ENCODE results near the gene ITPR1. TPM values are rescaled to one million over a fixed set of nuclear protein-coding genes. Genes with fewer than 3 reads are reported as not detected.
A peak's percentile ranks its signal among the peaks of the same experiment; 100 is the strongest.

Gene ITPR1
- total RNA-seq, 1 donor from 2014 or later = 117 TPM

GRCh38 chr3:4493941-4494894, 1.1 kb downstream of the ITPR1 start:
- intact Hi-C loops (cut with micrococcal nuclease) = loop anchor here (1.0 to 10.0 kb wide), 15 partner anchors 10 to 694 kb away; partner anchors contain the start of genes ARL8B, SETMAR and SUMF1
- Mint-ChIP-seq H3K36me3 (ENCODE audit: low read depth) (peaks cover 45% of the 10 kb centered on the region), H3K4me1 (ENCODE audit: low read depth) (peaks cover 44% of the 10 kb centered on the region)

GRCh38 chr3:4494895-4495264, 1.7 kb downstream of the ITPR1 start:
- Mint-ChIP-seq H3K9me3 (no peaks in the 10 kb centered on the region), H3K27me3 (ENCODE audit: low read depth) (peaks cover 18% of the 10 kb centered on the region), H3K27ac (peak overlapping the region; percentile 50), H3K36me3 (ENCODE audit: low read depth) (peaks cover 49% of the 10 kb centered on the region), H3K4me1 (ENCODE audit: low read depth) (peaks cover 44% of the 10 kb centered on the region), H3K4me3 (ENCODE audit: low read depth) (peak overlapping the region; percentile 96)
- DNase-seq (ENCODE audit: low spot score) = no peak
- intact Hi-C loops (cut with micrococcal nuclease) = loop anchor here (5.0 to 10.0 kb wide), 4 partner anchors 87 to 630 kb away; partner anchors contain the start of gene ARL8B

More at GRCh38 chr3:4493941-4494894, 1.1 kb downstream of the ITPR1 start:
- Mint-ChIP-seq H3K27ac (peak overlapping the region; percentile 87), H3K27me3 (ENCODE audit: low read depth) (peaks cover 24% of the 10 kb centered on the region), H3K4me3 (ENCODE audit: low read depth) (peak overlapping the region; percentile 96), H3K9me3 (no peaks in the 10 kb centered on the region)
- no peak for DNase-seq (ENCODE audit: low spot score)

GRCh38 chr3:4495294-4496086, 2.3 kb downstream of the ITPR1 start:
- Mint-ChIP-seq H3K9me3 (no peaks in the 10 kb centered on the region), H3K36me3 (ENCODE audit: low read depth) (peaks cover 55% of the 10 kb centered on the region), H3K4me3 (ENCODE audit: low read depth) (peak overlapping the region; percentile 96), H3K27ac (no peak overlapping the region), H3K4me1 (ENCODE audit: low read depth) (peaks cover 44% of the 10 kb centered on the region), H3K27me3 (ENCODE audit: low read depth) (peaks cover 14% of the 10 kb centered on the region)
- no peak for DNase-seq (ENCODE audit: low spot score)
- intact Hi-C loops (cut with micrococcal nuclease) = loop anchor here (10.0 kb wide), 2 partner anchors 349 to 629 kb away; partner anchors contain the start of gene ARL8B

- Mint-ChIP-seq H3K9me3 (no peaks in the 10 kb centered on the region), H3K36me3 (ENCODE audit: low read depth) (peaks cover 56% of the 10 kb centered on the region), H3K27me3 (ENCODE audit: low read depth) (peaks cover 8% of the 10 kb centered on the region), H3K4me3 (ENCODE audit: low read depth) (peak overlapping the region; percentile 96), H3K27ac (no peak overlapping the region), H3K4me1 (ENCODE audit: low read depth) (peaks cover 41% of the 10 kb centered on the region)
- intact Hi-C loops (cut with micrococcal nuclease) = loop anchor here (10.0 kb wide), 2 partner anchors 349 to 629 kb away; partner anchors contain the start of gene ARL8B
- no peak for DNase-seq (ENCODE audit: low spot score)
Measured at GRCh38 chr3:4496087-4496452, 2.9 kb downstream of the ITPR1 start.

- intact Hi-C loops (cut with micrococcal nuclease) = loop anchor here (10.0 kb wide), 2 partner anchors 348 to 628 kb away; partner anchors contain the start of gene ARL8B
- peaks cover 67% of the 10 kb centered on the region for H3K36me3 Mint-ChIP-seq (ENCODE audit: low read depth)
- peaks cover 38% of the 10 kb centered on the region for H3K4me1 Mint-ChIP-seq (ENCODE audit: low read depth)
- H3K9me3 Mint-ChIP-seq = no peaks in the 10 kb centered on the region
- H3K27me3 Mint-ChIP-seq (ENCODE audit: low read depth) = peaks cover 2% of the 10 kb centered on the region
- DNase-seq (ENCODE audit: low spot score) = no peak
- H3K27ac Mint-ChIP-seq = no peak overlapping the region
- H3K4me3 Mint-ChIP-seq (ENCODE audit: low read depth) = no peak overlapping the region
Measured at GRCh38 chr3:4497005-4497692, 4.0 kb downstream of the ITPR1 start.

GRCh38 chr3:4497843-4498324, 4.7 kb downstream of the ITPR1 start:
- H3K9me3 Mint-ChIP-seq = no peaks in the 10 kb centered on the region
- peaks cover 67% of the 10 kb centered on the region for H3K36me3 Mint-ChIP-seq (ENCODE audit: low read depth)
- H3K4me1 Mint-ChIP-seq (ENCODE audit: low read depth) = peaks cover 37% of the 10 kb centered on the region
- H3K27me3 Mint-ChIP-seq (ENCODE audit: low read depth) = no peaks in the 10 kb centered on the region
- H3K27ac Mint-ChIP-seq = no peak overlapping the region
- intact Hi-C loops (cut with micrococcal nuclease) = loop anchor here (10.0 kb wide), 2 partner anchors 347 to 627 kb away; partner anchors contain the start of gene ARL8B
- DNase-seq (ENCODE audit: low spot score) = no peak
- no peak overlapping the region for H3K4me3 Mint-ChIP-seq (ENCODE audit: low read depth)

GRCh38 chr3:4498446-4498845, 5.3 kb downstream of the ITPR1 start:
- no peak overlapping the region for H3K27ac Mint-ChIP-seq
- no peaks in the 10 kb centered on the region for H3K27me3 Mint-ChIP-seq (ENCODE audit: low read depth)
- intact Hi-C loops (cut with micrococcal nuclease) = loop anchor here (10.0 kb wide), 2 partner anchors 346 to 626 kb away; partner anchors contain the start of gene ARL8B
- H3K4me1 Mint-ChIP-seq (ENCODE audit: low read depth) = peaks cover 39% of the 10 kb centered on the region
- H3K9me3 Mint-ChIP-seq = no peaks in the 10 kb centered on the region
- peaks cover 67% of the 10 kb centered on the region for H3K36me3 Mint-ChIP-seq (ENCODE audit: low read depth)
- H3K4me3 Mint-ChIP-seq (ENCODE audit: low read depth) = no peak overlapping the region
- no peak for DNase-seq (ENCODE audit: low spot score)

- H3K4me1 Mint-ChIP-seq (ENCODE audit: low read depth) = peaks cover 43% of the 10 kb centered on the region
- no peaks in the 10 kb centered on the region for H3K27me3 Mint-ChIP-seq (ENCODE audit: low read depth)
- no peaks in the 10 kb centered on the region for H3K9me3 Mint-ChIP-seq
- H3K36me3 Mint-ChIP-seq (ENCODE audit: low read depth) = peaks cover 55% of the 10 kb centered on the region
- no peak overlapping the region for H3K27ac Mint-ChIP-seq
- H3K4me3 Mint-ChIP-seq (ENCODE audit: low read depth) = no peak overlapping the region
- DNase-seq (ENCODE audit: low spot score) = no peak
- intact Hi-C loops (cut with micrococcal nuclease) = no loop called here
Measured at GRCh38 chr3:4501437-4501836, 8.3 kb downstream of the ITPR1 start.

GRCh38 chr3:4501927-4502326, 8.8 kb downstream of the ITPR1 start:
- Mint-ChIP-seq H3K9me3 (no peaks in the 10 kb centered on the region), H3K27me3 (ENCODE audit: low read depth) (no peaks in the 10 kb centered on the region)

GRCh38 chr3:4503050-4503449, 9.9 kb downstream of the ITPR1 start:
- no peak for DNase-seq (ENCODE audit: low spot score)
- intact Hi-C loops (cut with micrococcal nuclease) = no loop called here
- H3K4me1 Mint-ChIP-seq (ENCODE audit: low read depth) = peaks cover 43% of the 10 kb centered on the region
- H3K36me3 Mint-ChIP-seq (ENCODE audit: low read depth) = peaks cover 46% of the 10 kb centered on the region
- H3K27me3 Mint-ChIP-seq (ENCODE audit: low read depth) = no peaks in the 10 kb centered on the region
- no peaks in the 10 kb centered on the region for H3K9me3 Mint-ChIP-seq
- no peak overlapping the region for H3K27ac Mint-ChIP-seq
- H3K4me3 Mint-ChIP-seq (ENCODE audit: low read depth) = no peak overlapping the region

More at GRCh38 chr3:4501927-4502326, 8.8 kb downstream of the ITPR1 start:
- intact Hi-C loops (cut with micrococcal nuclease) = no loop called here
- Mint-ChIP-seq H3K4me3 (ENCODE audit: low read depth) (no peak overlapping the region), H3K4me1 (ENCODE audit: low read depth) (peaks cover 41% of the 10 kb centered on the region), H3K27ac (no peak overlapping the region), H3K36me3 (ENCODE audit: low read depth) (peaks cover 51% of the 10 kb centered on the region)
- DNase-seq (ENCODE audit: low spot score) = no peak

- peaks cover 49% of the 10 kb centered on the region for H3K36me3 Mint-ChIP-seq (ENCODE audit: low read depth)
- H3K27ac Mint-ChIP-seq = peak overlapping the region; percentile 90
- peaks cover 43% of the 10 kb centered on the region for H3K4me1 Mint-ChIP-seq (ENCODE audit: low read depth)
- H3K9me3 Mint-ChIP-seq = no peaks in the 10 kb centered on the region
- no peak for DNase-seq (ENCODE audit: low spot score)
- peak overlapping the region; percentile 79 for H3K4me3 Mint-ChIP-seq (ENCODE audit: low read depth)
- no peaks in the 10 kb centered on the region for H3K27me3 Mint-ChIP-seq (ENCODE audit: low read depth)
- intact Hi-C loops (cut with micrococcal nuclease) = loop anchor here (1.0 kb wide), 1 partner anchor 11 kb away; the partner anchor contains the start of gene ITPR1
Measured at GRCh38 chr3:4504340-4505261, 11.5 kb downstream of the ITPR1 start.
